Activated gamma-delta T cell treated with anti-CD3 and anti-CD28 coated beads, Interleukin-2, amount 50 U/mL, for 16 hours (primary cell): ENCODE data around the gene PTGS1.
"Not testable (repeated sequence)": the region's sequence is repeated elsewhere in the genome, so short reads cannot be mapped to it uniquely, and the experiment has no call there.

Source experiments
- DNase-seq: peaks from one replicate; pipeline ENCODE4 v3.0.0-alpha.2; 2020; ENCODE audit warnings: low read depth

Gene PTGS1

DNA sequence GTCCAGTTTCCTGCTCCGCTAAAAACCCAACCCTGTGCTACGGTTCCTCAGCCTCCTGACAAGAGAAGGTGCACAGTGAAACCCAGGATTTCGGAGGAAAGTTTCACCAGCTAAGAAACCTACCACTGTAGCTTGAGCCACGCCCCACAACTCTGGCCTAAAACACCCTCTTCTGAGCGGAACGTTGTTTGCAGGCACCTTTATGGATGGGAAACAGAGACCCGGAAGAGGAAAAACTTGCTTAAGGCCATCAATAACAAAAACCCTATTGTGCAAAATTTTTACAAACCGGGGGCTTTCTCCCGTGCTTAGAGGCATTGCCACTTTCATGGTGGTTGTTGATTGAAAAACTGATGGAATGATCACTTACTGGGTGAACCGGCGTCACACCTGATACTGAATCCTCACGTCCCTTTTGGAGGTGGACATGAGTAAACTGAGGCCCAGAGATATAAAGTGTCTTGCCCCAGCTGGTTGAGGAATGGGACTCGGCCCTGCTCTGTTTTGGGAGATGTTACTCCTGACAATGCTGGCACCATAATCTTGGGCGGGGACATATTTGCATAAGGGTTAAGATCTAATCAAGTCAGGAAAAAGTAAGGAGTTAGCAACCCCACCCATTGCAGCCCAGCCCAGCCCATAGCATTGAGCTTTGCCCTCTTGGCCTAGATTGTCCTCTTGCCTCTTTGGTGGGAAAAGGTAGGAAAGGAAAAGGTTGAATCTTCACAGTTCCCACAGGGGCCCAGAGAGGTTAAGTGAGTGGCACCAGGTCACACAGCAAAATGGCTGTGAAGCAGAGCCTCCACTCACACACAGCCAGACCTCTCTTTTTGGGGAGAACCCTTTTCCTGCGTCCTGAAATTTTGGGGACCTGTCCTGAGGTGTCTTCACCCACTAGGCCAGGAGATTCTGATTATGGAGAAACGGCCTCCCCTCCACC lies 23.2 kb upstream of the PTGS1 start:
- no peak for DNase-seq

DNA sequence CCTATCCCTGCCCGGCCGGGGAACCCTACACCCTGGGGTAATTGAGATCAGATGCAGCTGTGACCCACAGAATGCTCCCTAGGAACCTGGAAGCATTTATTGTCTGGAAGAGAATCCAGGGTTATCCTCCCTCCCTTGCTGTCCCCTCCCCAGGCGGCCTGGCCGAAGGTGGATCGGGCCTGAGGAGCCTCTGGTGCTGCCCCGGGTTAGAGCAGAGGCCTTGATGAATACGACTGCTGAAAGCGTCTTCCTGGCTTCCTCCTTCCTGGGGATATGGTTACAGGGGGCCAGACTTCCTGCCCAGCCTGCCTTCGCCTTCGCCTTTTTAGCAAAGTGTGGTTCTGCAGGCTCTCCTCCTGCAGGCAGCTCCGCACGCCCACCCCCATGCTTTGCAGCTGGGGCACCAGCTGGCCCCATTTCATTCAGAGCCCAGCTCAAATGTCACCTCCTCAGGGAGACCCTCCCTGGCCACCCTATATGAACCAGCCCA lies 22.5 kb upstream of the PTGS1 start:
- DNase-seq = no peak

DNA sequence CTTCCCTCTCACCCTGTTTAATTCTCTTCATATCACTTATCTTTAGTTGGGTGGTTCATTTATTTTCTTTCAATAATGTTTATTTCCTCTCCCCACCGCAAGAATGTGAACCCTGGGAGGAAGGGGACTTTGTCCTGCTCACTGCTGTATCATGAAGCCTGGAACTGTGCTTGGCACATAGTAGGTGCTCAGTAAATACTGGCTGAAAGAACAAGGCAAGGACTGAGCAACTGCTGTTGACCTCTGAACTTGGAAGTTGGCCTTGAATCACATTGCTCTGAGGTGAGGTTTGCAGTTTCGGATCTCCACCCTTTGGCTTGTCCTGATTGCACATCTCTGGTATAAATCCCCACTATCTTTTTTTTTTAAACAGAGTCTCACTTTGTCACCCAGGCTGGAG lies 22.0 kb upstream of the PTGS1 start:
- no peak for DNase-seq

DNA sequence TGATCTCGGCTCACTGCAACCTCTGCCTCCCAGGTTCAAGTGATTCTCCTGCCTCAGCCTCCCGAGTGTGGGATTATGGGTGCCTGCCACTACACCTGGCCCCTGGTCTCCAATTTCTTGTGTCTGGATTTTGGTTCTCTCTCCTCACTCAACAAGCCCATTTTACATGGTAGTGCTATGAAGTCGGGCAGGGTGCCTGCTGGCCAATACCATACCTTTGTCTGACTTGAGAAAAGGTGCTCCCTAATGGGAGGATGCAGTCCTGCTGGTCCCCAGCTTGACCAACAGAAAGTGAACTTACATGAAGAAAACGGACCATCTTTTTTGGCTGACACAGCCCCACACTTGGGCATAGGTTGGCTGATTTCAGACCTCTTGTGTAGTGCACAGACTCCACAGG lies 21.6 kb upstream of the PTGS1 start:
- DNase-seq = no peak

DNA sequence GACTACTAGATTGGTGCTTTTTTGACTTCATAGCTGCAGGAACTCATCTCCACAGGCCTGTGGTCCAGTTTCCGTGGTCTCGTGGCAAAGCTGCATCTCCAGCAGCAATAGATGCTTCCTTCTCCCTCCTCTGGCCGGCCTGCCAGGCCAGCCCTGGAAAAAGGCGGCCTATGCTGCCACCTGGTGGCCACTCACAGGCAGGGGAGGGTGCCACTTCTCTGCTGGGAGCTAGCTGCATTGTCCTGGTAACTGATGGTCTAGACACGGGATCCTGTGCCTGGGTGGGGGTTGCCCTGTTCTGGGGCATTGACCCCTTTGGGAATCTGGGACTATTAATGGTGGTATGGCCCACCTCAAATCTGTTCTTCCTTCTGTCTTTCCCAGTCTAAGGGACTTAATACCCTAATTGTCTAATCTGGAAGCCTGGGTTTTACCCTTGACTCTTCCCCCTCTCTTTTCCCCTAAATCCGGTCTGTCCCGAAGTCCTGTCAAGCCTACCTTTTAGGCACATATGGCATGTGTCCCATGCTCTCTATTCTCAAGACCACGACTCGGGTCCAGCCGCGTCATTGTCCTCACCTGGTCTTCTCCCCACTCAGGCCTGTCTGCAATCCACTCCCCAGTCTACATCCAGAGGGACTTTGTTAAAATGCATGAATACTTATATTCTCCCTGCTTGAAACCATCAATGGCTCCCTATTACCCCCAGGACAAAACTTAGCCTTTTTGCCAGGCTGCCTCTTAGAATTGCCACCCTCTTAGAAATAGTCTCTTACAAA lies 20.1 kb upstream of the PTGS1 start:
- peak; percentile 67 for DNase-seq

DNA sequence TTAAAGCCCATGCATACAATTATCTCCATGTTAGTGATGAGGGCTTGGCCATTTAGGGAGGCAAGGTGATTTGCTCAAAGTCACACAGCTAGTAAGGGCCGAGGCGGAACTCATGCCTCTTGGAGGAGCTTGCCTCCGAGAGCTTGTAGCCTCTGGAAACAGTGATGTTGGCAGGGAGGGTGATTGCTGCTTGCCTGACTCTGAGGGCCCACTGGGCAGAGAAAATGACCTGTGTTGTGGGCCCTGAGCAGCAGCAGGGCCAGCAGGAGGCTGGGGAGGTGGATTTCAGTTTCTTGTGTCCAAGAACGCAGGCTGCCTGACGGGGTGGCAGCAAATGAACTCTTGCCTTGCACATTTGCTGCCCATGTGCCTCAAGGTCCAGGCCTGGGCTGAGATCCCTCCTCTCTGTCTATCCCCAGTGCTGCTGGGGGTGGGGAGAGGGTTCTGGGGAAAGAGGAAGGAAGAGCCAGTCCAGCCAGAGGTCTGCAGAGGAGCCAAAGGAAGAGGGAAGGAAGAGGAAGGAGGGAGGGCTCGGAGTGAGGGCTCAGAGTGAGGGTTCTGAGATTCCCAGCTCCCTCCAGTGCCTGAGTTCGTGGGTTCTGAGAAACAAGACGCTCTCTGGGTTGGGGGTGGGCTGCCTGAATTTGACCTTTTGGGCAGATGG lies 16.2 kb upstream of the PTGS1 start:
- DNase-seq = no peak

DNA sequence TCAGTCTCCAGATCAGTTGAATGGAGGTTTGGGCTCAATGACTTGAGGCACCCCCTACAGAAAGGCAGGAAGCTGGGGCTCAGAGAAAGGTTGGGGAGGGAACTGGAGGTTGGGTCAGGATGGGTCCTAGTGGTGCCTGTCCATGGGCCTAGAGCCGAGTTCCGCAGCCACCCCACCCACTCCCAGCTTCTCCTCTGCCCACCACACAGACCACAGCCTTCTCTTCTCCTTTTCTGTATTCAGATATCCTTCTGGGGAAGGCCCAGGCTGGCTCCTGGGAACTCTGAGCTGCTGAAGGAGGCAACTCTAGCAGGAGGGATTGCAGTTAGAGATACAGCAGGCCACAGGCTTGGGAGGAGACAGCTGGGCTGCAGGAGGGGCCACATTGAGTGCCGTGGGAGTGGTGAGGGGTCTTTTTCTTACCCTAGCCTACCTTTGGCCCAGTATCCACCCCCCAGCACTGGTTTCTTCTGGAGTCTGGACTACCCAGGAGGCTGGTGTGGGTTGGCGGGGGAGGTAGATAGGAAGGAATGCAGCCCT lies 15.4 kb upstream of the PTGS1 start:
- DNase-seq = no peak

DNA sequence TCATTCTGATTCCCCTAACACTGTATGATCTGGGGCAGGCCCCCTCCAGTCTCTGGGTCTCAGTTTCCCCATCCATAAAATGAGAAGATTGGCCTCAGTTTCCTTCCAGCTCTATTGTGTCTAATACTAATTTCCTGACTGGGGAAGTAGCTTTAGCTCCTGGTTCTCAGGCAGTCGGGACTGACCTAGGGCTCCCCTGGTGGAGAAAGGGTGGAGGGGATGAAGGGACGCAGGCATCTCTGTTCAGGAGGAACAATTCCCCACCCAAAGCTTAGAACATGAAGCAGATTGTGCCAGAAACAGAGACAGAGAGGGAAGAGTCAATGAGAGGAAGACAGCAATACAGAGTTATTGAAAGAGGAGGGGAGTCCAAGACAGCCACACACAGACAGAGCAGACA lies 14.2 kb upstream of the PTGS1 start:
- DNase-seq = no peak

DNA sequence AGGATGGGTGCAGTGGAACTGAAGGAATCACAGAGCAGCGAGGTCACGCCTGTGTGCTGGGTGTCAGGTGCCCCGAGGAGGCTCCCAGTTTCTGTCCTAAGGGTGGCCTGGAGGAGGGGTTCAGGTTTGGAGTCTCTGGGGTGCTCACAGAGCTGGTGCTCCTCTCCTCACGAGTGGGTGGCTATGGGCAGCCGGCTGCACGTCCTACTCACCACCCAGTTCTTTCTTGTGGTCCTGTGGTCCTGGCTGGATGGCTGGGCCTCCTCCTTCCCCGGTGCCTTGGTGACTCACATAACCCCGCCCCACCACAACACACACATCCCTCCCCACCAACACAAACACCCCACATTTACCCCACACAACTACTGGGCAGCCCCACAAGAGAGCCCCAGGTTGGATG lies 9.9 kb upstream of the PTGS1 start:
- no peak for DNase-seq

DNA sequence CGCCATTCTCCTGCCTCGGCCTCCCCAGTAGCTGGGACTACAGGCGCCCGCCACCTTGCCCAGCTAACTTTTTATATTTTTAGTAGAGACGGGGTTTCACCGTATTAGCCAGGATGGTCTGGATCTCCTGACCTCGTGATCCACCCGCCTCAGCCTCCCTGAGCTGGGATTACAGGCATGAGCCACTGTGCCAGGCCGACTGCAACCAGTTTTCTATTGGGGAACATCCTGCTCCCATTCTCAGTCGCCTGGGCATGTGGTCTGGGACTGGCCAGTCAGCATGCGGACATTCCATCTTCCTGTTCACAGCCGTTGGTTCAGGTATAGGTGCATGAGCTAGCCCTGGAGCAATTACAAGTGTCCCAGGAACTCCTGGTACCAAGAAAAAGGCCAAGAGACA lies 7.7 kb upstream of the PTGS1 start:
- DNase-seq = not testable (repeated sequence)

DNA sequence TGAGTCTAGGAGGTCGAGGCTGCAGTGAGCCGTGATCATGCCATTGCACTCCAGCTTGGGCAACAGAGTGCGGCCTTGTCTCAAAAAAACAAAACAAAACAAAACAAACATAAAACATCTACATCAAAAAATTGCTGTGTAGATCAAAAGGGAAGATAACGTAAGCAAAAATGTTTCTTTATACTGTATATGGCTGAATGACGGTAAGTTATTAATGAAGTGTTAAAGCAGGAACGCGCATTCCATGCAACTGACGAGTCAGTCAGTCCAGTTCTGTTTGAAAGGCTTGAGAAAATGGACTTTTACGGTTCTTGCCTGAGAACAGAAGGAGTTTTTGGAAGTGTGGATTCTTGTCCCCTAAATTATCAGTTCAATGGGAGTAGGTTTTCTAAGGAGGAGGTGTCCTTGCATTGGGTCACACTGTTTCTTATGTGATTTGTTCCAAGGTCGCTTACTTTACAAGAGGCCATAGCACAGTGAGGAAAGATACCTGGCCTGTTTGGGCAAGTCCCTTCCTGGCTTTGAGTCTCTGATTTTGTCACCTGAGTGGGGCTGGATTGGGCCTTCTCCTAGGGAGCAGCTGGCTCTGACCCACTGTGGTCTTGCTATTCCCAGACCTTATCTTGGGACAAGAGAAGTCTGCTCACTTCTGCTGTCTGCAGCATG lies 6.6 kb upstream of the PTGS1 start:
- DNase-seq = no peak

DNA sequence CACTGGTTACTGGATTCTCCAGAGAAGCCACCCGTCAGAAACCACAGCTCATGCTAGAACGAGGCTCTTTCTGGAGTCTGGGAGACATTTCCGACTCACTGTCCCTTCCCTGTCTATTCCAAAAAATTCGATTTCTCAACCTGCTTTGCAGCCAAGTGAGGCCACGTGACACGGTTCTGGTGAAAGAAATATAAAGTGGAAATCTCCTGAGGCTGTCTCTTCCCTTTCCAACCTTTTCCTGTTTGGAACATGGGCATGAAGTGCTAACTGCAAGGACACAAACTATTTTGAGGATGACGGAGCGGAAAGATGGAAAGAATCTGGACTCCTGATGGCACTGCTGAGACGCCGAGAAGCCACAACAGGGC lies 6.1 kb upstream of the PTGS1 start:
- DNase-seq = no peak

DNA sequence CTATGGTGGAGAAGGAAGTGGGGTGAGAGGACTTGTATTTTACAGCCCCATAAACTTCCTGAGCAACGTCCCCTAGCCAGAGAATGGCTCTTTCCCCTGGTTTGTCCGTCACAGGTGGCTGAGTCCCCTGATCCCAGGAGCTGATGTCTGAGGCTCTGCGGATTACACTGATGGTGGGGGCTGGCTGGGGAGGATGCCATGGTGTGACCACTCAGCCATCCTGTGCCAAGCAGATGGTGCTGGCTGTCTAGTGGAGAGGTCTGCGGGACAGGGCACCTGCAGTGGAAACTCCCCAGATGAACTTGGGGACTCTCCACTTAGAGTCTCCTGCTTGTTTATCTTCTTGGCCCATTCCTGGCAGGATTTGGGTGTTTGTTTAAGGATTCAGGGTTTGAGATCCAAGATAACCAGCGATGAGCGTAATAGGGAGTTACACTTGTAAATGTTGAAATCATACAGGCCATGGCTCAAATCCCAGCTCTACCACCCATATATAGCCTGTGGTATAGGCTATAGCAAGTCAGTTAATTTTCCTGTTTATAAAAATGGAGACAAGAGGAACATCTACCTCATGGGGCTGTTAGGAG lies 4.7 kb upstream of the PTGS1 start:
- no peak for DNase-seq

DNA sequence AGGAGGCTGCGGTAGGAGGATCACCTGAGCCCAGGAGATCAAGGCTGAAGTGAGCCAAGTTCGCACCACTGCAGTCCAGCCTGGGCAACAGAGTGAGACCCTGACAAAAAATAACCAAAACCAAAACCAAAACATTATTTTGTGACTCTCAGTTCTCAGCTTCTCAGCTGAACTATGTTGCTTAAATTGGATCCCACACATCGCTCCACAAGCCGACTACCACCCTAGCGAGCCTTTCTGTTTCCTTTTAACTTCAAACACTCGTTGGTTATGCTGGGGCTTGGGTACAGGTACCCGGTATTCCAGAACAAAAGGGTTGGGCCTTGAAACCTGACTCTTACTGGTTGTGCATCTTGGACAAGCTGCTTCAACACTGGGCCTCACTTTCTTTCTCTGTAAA lies 3.8 kb upstream of the PTGS1 start:
- DNase-seq = no peak

DNA sequence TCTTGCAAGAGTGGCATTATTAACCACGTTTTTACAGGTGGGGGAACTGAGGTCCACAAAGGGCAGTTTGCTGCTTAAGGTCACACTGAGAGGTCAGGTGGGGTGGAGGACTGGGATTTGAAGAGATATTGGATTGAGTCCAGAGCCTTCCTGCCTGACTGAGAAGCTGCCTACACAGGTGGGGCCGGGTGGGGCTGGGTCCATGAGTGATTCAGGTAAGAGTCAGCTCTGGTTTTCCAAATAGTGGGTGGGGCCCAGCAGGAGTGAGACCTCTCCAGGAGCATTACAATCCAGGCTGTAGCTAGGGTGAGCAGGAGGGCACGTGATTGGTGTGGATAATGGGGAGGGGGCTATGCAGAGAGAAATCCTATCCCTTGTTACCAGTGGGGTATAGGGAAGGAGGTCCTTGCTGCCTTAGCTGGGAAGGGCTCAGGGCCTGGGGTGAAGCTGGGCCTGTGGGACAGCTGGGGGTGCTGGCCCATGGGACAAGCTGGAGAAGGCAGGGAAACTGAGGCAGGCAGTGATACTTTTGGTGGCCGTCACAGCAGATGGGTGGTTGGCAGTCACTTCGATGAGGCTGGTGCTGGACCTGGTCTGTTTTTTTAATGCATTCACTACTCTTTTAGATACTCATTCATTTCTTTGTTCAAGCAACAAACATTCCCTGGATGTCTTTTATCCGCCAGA lies 2.9 kb upstream of the PTGS1 start:
- no peak for DNase-seq

DNA sequence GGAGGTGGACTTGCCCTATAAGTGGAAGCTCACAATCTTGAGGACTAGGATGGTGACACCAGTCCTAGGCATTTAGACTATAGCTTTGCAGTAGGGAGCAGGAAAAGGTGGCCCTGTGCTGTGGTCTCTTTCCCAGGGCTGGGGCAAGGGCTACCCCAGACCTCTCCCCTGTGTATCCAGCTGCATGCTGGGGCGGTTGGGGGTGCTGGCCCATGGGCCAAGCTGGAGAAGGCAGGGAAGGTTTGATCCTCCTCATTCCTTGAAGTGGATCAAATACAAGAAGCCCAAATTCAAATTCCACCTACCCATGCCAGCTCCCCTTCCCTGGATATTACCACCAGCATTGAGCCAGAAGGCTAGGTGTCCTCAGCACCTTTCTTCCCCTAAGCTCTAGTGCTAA lies 2.2 kb upstream of the PTGS1 start:
- DNase-seq = no peak

DNA sequence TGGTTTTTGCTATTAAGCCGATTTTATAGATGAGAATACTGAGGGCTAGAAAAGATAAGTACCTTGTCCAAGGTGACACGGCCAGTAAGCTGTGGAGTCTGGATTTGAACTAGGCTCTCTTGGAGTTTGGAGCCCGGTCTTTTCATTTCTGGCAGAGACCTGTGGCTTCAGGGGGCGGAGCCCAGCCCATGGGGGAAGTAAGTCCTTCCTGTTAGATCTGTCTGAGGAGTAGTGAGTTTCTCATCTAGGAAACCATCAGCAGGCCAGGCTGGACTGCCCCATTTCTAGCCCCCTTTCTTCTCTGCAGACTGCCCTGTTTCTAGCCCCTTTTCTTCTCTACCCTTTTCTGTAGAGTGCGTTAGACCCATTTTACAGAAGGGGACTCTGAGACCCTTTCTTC lies 521 bp upstream of the PTGS1 start:
- DNase-seq = no peak

DNA sequence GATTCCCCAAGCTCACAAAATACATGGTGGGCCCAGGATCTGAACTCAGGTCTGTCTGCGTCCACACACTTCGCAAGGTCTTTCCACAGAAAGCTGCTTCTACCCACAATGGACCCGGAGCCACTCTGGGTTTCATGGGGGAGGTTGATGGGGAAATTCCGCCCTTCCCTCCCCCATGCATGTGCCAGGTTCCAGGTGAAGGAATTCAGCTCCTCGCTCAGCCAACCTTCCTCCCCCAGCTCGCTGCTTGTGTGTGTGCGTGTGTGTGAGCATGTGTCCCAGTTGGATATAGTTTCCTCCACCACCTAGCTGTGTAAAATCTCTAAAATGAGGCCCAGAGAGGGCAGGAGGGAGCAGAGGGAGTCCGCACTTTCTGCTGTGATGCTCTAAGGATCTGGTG lies 1.0 kb downstream of the PTGS1 start:
- no peak for DNase-seq

DNA sequence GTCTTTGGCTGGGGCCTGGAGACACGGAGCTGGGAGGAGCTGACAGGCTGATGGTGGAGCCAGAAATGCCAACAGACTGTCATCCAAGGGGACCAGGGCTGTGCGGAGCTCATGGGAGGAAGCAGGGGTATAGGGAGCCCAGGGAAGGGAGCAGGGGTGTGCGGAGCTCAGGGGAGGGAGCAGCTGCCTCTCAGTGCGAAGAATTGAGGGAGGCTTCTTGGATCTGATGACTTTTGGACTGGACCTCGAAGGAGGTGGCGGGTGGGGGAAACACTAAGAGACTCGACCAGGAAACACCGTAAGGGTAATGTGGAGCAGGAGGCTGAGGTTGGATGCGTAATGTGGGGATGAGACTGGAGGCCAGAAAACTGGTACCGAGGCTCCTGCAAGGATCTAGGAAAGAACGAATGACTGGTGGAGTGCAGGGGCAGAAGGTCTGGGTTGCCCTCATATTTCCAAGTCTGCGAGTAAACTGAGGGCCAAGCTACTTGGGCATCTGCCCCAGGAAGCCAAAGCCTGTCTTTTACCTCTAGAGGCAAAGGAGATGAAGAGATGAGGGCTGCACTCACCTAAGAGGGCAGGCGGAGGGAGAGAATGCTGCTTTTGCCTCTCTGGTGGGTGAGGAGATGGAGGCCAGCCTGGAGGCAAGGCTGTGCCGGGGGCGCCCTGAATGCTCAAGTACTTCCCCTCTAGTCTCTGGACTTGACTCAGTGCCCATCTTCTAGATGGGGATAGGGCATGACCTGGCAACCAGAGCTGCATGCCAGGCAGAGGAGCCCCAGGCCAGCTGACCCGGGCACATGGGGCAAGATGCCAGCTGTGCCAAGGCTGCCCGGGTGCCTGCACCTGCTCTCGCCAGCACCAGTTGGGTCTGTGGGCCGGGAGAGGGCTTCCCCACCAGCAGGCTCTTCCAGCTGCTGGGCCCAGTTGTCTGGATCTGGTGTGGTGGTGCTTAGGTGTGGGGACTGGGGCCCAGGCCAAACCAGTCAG lies 2.3 kb downstream of the PTGS1 start:
- no peak for DNase-seq
